Activated gamma-delta T cell treated with Interleukin-2 at 50 U/mL for 16 hours (primary cell): Measurements from ENCODE around the gene BCAM.

Experiments used
- DNase-seq: peaks from one replicate; pipeline ENCODE4 v3.0.0-alpha.2; 2020

BCAM gene

GRCh38 chr19:44792281-44792680 is 16.6 kb upstream of the BCAM start:
- DNase-seq: no peak

DNA sequence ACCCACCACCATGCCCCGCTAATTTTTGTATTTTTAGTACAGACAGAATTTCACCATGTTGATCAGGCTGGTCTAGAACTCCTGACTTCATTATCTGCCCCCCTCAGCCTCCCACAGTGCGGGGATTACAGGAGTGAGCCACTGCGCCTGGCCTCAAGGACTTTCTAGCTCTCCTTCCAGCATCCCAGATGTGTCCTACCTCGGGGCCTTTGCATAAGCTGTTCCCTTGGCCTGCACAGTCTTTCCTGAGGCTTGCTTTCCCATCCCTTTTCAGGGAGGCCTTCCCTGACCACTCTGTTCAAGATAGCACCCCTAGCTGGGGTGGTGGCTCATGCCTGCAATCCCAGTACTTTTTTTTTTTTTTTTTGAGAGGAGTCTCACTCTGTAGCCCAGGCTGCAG is 14.3 kb upstream of the BCAM start:
- no peak for DNase-seq

DNA sequence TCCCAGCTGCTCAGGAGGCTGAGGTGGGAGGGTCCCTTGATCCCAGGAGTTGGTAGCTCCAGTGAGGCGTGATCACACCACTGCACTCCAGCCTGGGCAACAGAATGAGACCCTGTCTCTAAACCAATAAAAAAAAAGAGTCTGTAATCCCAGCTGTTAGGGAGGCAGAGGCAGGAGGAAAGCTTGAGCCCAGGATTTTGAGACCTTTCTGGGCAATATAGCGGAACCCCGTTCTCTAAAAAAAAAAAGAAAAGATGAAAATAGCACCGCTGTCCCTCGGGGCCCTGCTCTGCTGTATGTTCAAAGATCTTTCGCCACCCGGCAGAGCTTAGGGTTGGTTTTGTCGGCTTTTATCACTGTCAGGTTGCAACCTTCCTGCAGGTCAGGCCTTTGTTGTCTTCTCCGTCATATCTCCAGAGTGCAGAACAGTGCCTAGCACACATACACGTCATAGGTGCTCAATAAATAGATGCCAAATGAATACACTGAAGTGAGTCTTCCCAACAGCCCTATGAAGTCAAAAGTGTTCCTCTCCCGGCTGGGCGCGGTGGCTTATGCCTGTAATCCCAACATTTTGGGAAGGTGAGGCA is 13.4 kb upstream of the BCAM start:
- DNase-seq: no peak

- no peak for DNase-seq
Measured at GRCh38 chr19:44796701-44797115, 12.2 kb upstream of the BCAM start.

DNA sequence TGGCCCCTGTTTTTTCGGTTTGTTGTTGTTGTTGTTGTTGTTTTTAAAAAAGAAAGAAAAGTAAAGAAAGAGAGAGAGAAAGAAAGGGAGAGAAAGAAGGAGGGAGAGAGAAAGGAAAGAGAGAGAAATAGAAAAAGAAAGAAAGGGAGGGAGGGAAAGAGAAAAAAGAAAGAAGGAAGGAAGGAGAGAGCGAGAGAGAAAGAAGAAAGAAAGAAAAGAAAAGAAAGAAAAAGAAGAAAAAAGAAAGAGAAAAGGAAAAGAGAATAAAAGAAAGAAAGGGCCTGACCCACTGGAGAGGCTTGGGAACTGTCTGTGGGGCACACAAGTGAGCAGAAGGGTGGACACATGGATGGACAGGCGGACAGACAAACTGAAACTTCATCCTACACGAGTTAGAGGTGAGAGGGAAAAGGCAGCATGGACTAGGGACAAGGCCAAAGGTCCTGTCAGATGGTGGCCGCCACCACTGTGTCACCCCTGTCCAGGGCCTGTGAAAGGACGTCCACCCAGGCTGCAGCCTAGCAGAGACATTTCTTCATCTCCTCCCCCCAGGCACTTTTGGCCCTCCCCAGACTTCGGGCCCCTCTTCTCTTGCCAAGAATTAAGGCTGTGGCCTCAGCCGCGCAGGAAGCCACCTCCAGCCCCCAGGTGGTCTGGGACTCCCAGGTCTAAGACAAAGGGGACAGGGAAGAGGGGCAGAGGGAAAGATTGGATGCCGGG is 9.1 kb upstream of the BCAM start:
- DNase-seq: no peak

GRCh38 chr19:44800461-44800860 is 8.4 kb upstream of the BCAM start:
- DNase-seq: peak; percentile 80

- no peak for DNase-seq
Measured at GRCh38 chr19:44803442-44804428, 5.2 kb upstream of the BCAM start.

- no peak for DNase-seq
Measured at GRCh38 chr19:44806291-44806690, 2.6 kb upstream of the BCAM start.

- DNase-seq: no peak
Measured at GRCh38 chr19:44807162-44807561, 1.7 kb upstream of the BCAM start.

DNA sequence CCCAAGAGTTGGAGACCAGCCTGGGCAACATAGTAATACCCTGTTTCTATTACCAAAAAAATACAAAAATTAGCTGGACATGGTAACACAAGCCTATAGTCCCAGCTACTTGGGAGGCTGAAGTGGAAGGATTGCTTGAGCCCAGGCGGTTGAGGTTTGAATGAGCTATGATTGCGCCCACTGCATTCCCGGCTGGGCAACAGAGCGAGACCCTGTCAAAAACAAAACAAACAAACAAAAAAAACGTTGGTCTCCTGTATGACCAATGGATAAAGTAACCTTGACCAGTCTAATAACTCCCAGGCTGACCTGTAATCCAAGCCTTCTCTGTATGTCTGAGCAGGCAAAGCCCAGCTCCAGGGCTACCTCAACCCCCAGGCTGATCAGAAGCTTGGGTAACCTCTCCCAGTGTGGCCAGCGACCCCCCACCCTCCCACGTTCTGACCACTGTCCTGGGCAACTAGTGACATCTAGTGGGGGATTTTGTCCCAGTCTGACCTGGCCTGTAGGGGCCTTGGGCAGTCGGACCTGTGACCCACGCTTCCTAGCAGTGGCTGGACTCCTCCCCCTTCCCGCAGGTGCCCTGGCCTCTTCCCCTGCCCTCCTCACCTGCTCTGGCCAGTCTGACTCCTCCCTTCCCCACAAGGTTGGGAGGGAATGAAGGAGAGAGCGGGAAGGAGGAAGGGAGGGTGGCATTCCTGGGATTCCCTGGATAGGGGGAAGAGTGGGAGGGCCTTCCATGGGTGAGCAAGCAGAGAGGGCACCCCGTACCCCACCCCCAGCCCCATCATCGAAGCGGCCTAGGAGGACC is 1.0 kb upstream of the BCAM start:
- no peak for DNase-seq

DNA sequence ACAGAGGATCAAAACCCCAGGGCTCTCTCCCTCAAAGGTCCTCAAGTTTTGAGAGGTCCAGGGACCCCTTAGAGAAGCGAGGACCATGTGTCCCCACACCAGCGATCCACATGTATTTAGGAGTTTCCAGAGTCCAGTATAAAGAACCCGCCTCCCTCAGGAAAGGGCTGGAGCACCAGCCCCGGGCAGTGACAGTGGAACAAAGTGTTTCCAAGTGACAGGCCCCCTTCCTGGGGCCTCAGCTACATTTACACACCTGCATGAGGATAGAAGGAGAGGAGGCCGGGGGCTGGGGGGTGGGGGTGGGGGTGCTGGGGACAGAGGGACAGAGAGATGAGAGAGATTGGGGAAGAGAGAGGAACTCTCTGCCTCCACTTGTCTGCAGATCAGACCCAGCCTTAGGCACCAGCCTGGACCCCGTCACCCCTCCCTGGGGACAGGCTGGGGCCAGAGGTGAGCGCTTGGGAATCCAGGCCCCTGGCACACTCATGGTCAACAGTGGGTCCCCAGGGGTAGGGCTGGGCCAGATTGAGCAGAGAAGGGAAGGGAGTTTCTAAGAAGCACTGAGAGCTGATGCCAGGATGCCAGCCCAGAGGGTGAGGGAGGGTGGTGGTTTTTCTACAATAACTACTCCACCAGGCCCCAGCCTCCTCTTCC is 802 bp downstream of the BCAM start:
- no peak for DNase-seq

DNA sequence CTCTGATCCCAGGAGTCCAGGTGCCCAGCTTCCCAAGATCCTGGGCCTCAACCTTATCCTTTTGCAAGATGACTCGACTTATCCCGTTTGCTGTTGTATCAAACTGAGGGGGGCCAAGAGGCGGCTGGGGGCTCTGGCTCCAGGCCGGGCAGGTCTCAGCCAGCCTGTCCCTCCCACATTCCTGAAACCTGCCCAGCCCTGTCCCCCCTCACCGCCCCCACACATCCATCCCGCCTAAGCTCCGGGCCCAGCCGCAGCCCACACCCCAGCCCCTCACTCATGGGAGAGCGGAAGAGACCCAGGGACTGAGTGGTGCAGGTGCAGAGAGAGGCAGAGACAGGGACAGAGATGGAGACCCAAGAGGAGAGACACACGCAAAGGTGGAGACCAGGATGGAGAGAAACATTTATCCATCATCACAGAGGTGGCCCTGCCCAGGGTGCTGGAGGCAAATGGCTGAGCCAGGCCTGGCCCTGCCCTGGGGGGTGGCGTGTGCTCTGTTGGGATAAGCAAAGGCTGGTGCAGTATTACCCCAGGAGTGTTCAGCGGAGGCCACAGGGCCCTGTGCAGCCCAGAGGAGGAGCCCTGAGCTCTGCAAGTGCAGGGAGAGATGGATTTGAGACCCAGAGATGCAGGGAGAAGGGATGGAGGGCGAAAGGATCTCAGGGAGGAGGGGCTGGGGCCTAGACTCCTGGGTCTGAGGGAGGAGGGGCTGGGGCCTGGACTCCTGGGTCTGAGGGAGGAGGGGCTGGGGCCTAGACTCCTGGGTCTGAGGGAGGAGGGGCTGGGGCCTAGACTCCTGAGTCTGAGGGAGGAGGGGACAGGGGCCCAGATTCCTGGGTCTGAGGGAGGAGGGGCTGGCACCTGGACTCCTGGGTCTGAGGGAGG is 1.6 kb downstream of the BCAM start:
- DNase-seq: no peak

DNA sequence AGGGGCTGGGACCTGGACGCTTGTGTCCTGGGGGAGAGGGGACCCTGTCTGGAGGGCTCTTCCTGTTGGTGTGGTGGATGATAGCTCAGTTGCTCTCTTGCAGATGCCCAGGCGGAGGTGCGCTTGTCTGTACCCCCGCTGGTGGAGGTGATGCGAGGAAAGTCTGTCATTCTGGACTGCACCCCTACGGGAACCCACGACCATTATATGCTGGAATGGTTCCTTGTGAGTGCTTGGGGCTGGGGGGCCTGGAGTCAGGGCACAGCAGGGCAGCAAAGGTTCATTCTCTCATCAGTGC is 2.2 kb downstream of the BCAM start:
- no peak for DNase-seq

- no peak for DNase-seq
Measured at GRCh38 chr19:44812142-44812718, 3.3 kb downstream of the BCAM start.

GRCh38 chr19:44813070-44813840 is 4.4 kb downstream of the BCAM start:
- DNase-seq: no peak

- DNase-seq: no peak
Measured at GRCh38 chr19:44813841-44814470, 5.1 kb downstream of the BCAM start.

GRCh38 chr19:44814517-44814916 is 5.6 kb downstream of the BCAM start:
- no peak for DNase-seq

DNA sequence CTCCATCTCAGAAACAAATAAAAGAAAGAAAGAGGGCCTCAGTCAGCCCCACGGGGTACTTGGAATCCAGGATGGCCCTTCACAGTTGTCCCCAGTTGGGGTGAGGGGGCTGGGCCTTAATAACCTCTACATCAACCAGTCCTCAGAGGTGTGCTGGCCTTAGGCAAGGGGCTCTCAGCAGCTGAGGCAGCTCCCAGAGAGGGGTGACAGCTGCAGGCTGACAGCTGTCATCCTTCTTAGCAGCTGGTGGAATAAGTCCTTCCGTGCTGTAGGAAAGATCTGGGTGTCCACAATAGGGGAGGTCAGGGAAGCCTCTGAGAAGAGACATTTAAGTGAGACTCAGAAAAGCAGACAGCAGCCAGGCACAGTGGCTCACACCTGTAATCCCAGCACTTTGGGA is 7.4 kb downstream of the BCAM start:
- DNase-seq: no peak

DNA sequence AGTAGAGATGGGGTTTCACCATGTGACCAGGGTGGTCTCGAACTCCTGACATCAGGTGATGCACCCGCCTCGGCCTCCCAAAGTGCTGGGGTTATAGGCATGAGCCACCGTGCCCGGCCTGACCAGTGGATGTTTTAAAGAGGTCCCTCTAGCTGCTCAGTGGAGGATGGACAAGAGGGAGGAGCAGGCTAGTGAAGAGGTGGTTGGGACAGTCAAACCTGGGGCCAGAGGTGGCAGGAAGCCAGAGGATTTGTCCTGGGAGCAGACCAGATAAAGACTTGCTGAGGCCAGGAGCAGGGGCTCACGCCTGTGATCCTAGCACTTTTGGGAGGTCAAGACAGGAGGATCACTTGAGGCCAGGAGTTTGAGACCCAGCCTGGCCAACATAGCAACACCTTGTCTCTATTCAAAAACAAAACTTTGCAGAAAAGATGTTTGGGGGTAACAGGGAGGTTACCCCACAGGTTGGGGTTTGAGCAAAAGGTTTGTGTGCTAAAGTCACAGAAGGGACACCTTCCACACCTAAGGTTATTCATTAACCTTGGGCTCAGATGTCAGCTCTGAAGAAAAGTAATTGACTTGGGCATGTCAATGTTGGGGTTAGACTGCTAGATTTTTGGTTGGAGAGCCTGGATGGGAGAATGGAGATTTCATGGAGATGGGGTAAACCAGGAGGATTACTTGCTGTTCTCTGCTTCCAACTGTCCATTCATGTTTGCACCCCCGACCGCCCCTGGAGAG is 9.0 kb downstream of the BCAM start:
- DNase-seq: no peak
